SK-N-SH (cell line): ENCODE data around the gene H6PD. TPM values are rescaled to one million over a fixed set of nuclear protein-coding genes. Genes with fewer than 3 reads are reported as not detected.

ENCODE experiments used
- CTCF ChIA-PET: fragments of 300-600, 350-600 bp; formaldehyde crosslinking; extraction: SDS; loops from one replicate; lab custom pipeline; 2021; lab: Yijun Ruan, JAX
- POLR2A ChIA-PET: fragments of 350-600 bp; sonication (Branson Sonifier 250); formaldehyde crosslinking; extraction: SDS; loops from one replicate; lab custom pipeline; 2020; ENCODE audit warnings: antibody characterized with exemption, inconsistent platforms; lab: Yijun Ruan, JAX
- DNase-seq: peaks from one replicate; pipeline ENCODE4 v3.0.0; 2012
- H2AFZ ChIP-seq: fragments of 200-600 bp; sonication (generic); 2 replicates; pipeline ENCODE4 v1.8.1; 2016; ENCODE audit warnings: antibody characterized with exemption, mild to moderate bottlenecking, low read depth
- H3F3A ChIP-seq: fragments of 200-600 bp; sonication (generic); replicated peaks from 2 replicates; pipeline ENCODE3; 2016; ENCODE audit warnings: antibody characterized with exemption, mild to moderate bottlenecking; ENCODE audit not compliant: insufficient read depth
- H3K27ac ChIP-seq, 2 experiments: fragments of 200-500 bp in 1 of 2; fragments of 200-600 bp in 1 of 2; sonication (Bioruptor generic) in 1 of 2; sonication (generic), shearing (Covaris generic) in 1 of 2; 2 replicates each; pipeline versions ENCODE4 v1.5.1 to v1.6.1; 2014 to 2016; ENCODE audit warnings: low read depth in 2 of 2, inconsistent platforms in 1 of 2, low read length in 1 of 2, mild to moderate bottlenecking in 1 of 2, mixed read lengths in 1 of 2
- H3K27me3 ChIP-seq: fragments of 200-600 bp; sonication (generic), shearing (Covaris generic); 2 replicates; pipeline ENCODE4 v1.6.1; 2016; ENCODE audit warnings: mixed run types; ENCODE audit not compliant: insufficient read depth
- H3K36me3 ChIP-seq, 2 experiments: fragments of 200-500 bp in 1 of 2; fragments of 200-600 bp in 1 of 2; sonication (Bioruptor generic) in 1 of 2; sonication (generic) in 1 of 2; replicated peaks in 1 of 2; 2 replicates each; pipeline versions ENCODE3 to v1.5.1; 2014 to 2016; ENCODE audit warnings: low read length in 1 of 2, mild to moderate bottlenecking in 1 of 2; ENCODE audit not compliant: insufficient read depth in 2 of 2, control insufficient read depth in 1 of 2
- H3K4me1 ChIP-seq, 2 experiments: fragments of 200-500 bp in 1 of 2; fragments of 200-600 bp in 1 of 2; sonication (Bioruptor generic) in 1 of 2; sonication (generic), shearing (Covaris generic) in 1 of 2; 2 replicates each; pipeline versions ENCODE4 v1.5.1 to v1.6.1; 2014 to 2016; ENCODE audit warnings: low read depth in 1 of 2, low read length in 1 of 2, mixed run types in 1 of 2; ENCODE audit not compliant: insufficient read depth in 2 of 2, control insufficient read depth in 1 of 2
- H3K4me2 ChIP-seq: fragments of 200-600 bp; sonication (generic), shearing (Covaris generic); 2 replicates; pipeline ENCODE4 v1.6.1; 2017; ENCODE audit warnings: mixed run types
- H3K4me3 ChIP-seq, 2 experiments: fragments of 200-500 bp in 1 of 2; fragments of 200-600 bp in 1 of 2; sonication (Bioruptor generic) in 1 of 2; sonication (generic), shearing (Covaris generic) in 1 of 2; 2 replicates each; pipeline versions ENCODE4 v1.5.1 to v1.8.1; 2014 to 2016; ENCODE audit warnings: low read depth in 2 of 2, inconsistent platforms in 1 of 2, low read length in 1 of 2, mild to moderate bottlenecking in 1 of 2, mixed read lengths in 1 of 2, moderate library complexity in 1 of 2
- H3K79me2 ChIP-seq: fragments of 200-600 bp; sonication (generic); 2 replicates; pipeline ENCODE4 v1.8.1; 2017; ENCODE audit warnings: mild to moderate bottlenecking; ENCODE audit not compliant: insufficient read depth
- H3K9ac ChIP-seq: fragments of 200-600 bp; sonication (generic); 2 replicates; pipeline ENCODE4 v1.6.1; 2017; ENCODE audit warnings: mixed run types
- H3K9me2 ChIP-seq: fragments of 200-600 bp; sonication (generic); 2 replicates; pipeline ENCODE4 v1.6.1; 2017; ENCODE audit warnings: mixed run types
- H3K9me3 ChIP-seq: fragments of 200-600 bp; sonication (generic); 2 replicates; pipeline ENCODE4 v1.6.1; 2017; ENCODE audit warnings: mixed run types, mild to moderate bottlenecking, moderate library complexity
- H4K20me1 ChIP-seq: fragments of 200-600 bp; sonication (generic); 2 replicates; pipeline ENCODE4 v1.6.1; 2017; ENCODE audit warnings: mild to moderate bottlenecking, mixed run types; ENCODE audit not compliant: insufficient read depth
- CHD2 ChIP-seq: fragments of 150-350 bp; IDR thresholded peaks from 2 replicates; pipeline ENCODE4 v1.6.1; 2018; ENCODE audit warnings: low read length; ENCODE audit not compliant: partially characterized antibody
- CTCF ChIP-seq: fragments of 200-600 bp; sonication (generic); IDR thresholded peaks from 2 replicates; pipeline ENCODE4 v1.6.1; 2017; ENCODE audit warnings: antibody characterized with exemption, mild to moderate bottlenecking, moderate library complexity
- EP300 ChIP-seq, 2 experiments: IDR thresholded peaks; 2 replicates each; pipeline versions ENCODE4 v1.4.0 to v1.6.1; 2012; ENCODE audit warnings: borderline replicate concordance in 1 of 2, low read depth in 1 of 2, low read length in 1 of 2
- EZH2phosphoT487 ChIP-seq: fragments of 200-600 bp; sonication (generic); IDR thresholded peaks from 2 replicates; pipeline ENCODE4 v1.6.1; 2017; ENCODE audit warnings: low read depth, mixed run types, mild to moderate bottlenecking, antibody characterized with exemption, moderate library complexity, borderline replicate concordance
- FOSL2 ChIP-seq: IDR thresholded peaks from 2 replicates; pipeline ENCODE4 v1.4.0; 2012; ENCODE audit warnings: low read depth, mild to moderate bottlenecking, moderate library complexity, borderline replicate concordance
- FOXJ3 ChIP-seq: sonication (generic); formaldehyde crosslinking; IDR thresholded peaks from 2 replicates; pipeline ENCODE4 v1.5.1; 2020; ENCODE audit warnings: mild to moderate bottlenecking, missing genetic modification reagents
- POLR2AphosphoS5 ChIP-seq: IDR thresholded peaks from 2 replicates; pipeline ENCODE4 v1.6.1; 2012; ENCODE audit warnings: low read depth, low read length
- RAD21 ChIP-seq: IDR thresholded peaks from 2 replicates; pipeline ENCODE4 v1.6.1; 2012; ENCODE audit warnings: mild to moderate bottlenecking, low read length
- RFX5 ChIP-seq: IDR thresholded peaks from 2 replicates; pipeline ENCODE4 v1.6.1; 2012; ENCODE audit warnings: mild to moderate bottlenecking, improper control_type of control experiment, low read length
- RXRA ChIP-seq: IDR thresholded peaks from 2 replicates; pipeline ENCODE4 v1.4.0; 2012; ENCODE audit warnings: low read depth, mild to moderate bottlenecking, borderline replicate concordance
- SIN3A ChIP-seq: IDR thresholded peaks from 2 replicates; pipeline ENCODE4 v1.6.1; 2012; ENCODE audit warnings: low read depth, mild to moderate bottlenecking, low read length, moderate library complexity, borderline replicate concordance
- TAF1 ChIP-seq: IDR thresholded peaks from 2 replicates; pipeline ENCODE4 v1.6.1; 2012; ENCODE audit warnings: low read depth, mild to moderate bottlenecking, low read length, moderate library complexity, borderline replicate concordance
- TEAD4 ChIP-seq: IDR thresholded peaks from 2 replicates; pipeline ENCODE4 v1.4.0; 2012; ENCODE audit warnings: mild to moderate bottlenecking, borderline replicate concordance; ENCODE audit not compliant: insufficient read depth
- USF1 ChIP-seq: IDR thresholded peaks from 2 replicates; pipeline ENCODE4 v1.4.0; 2012; ENCODE audit warnings: low read depth, borderline replicate concordance
- USF2 ChIP-seq: fragments of 150-350 bp; IDR thresholded peaks from 2 replicates; pipeline ENCODE4 v1.6.1; 2017; ENCODE audit warnings: antibody characterized with exemption, low read length, low read depth, borderline replicate concordance
- YY1 ChIP-seq: IDR thresholded peaks from 2 replicates; pipeline ENCODE4 v1.4.0; 2012; ENCODE audit warnings: low read depth, mild to moderate bottlenecking
- ZBTB33 ChIP-seq: IDR thresholded peaks from 2 replicates; pipeline ENCODE4 v1.4.0; 2012; ENCODE audit warnings: low read depth, borderline replicate concordance
- WGBS: methylation state at CpG from one replicate; pipeline ENCODE4 v1.1.6; 2017; ENCODE audit warnings: low lambda C conversion rate; 5-methylcytosine and 5-hydroxymethylcytosine counted together
- polyA plus RNA-seq, 3 experiments: library from polyadenylated mRNA; depleted of rRNA; stranded (reverse); fragments of >200 nt; gene quantifications; 2 replicates each; pipeline ENCODE4 v1.2.3, GENCODE V29; 2012
- TF ChIP-seq, protein P1 (sequence below): IDR thresholded peaks from 2 replicates; pipeline ENCODE4 v1.6.1; 2012; ENCODE audit warnings: mild to moderate bottlenecking, low read depth, low read length, moderate library complexity

H6PD gene
- polyA plus RNA-seq, 1 of the 3 experiments (the other 2 are of a cell fraction): 19.1 TPM

DNA sequence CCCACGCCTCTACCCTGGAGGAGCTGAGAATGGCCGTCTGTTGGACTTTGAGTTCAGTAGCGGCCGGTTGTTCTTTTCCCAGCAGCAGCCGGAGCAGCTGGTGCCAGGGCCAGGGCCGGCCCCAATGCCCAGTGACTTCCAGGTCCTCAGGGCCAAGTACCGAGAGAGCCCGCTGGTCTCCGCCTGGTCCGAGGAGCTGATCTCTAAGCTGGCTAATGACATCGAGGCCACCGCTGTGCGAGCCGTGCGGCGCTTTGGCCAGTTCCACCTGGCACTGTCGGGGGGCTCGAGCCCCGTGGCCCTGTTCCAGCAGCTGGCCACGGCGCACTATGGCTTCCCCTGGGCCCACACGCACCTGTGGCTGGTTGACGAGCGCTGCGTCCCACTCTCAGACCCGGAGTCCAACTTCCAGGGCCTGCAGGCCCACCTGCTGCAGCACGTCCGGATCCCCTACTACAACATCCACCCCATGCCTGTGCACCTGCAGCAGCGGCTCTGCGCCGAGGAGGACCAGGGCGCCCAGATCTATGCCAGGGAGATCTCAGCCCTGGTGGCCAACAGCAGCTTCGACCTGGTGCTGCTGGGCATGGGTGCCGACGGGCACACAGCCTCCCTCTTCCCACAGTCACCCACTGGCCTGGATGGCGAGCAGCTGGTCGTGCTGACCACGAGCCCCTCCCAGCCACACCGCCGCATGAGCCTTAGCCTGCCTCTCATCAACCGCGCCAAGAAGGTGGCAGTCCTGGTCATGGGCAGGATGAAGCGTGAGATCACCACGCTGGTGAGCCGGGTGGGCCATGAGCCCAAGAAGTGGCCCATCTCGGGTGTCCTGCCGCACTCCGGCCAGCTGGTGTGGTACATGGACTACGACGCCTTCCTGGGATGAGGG is 29.7 kb downstream of the H6PD start:
- Histone ChIP-seq H4K20me1 (0 out of 2 replicates have a peak, but pooled peaks cover 8% of the 10 kb centered on the region), H3K4me3 (no peak overlapping the region), H3K4me1 (no peaks in the 10 kb centered on the region; a peak in 1 of 4 replicates), H3K9me2 (no peaks in the 10 kb centered on the region), H3K9ac (no peak overlapping the region), H3K79me2 (peaks cover 16% of the 10 kb centered on the region), H2AFZ (no peak overlapping the region), H3F3A (no peaks in the 10 kb centered on the region), H3K36me3 (peaks cover 0 to 31% of the 10 kb centered on the region in 2 experiments), H3K9me3 (no peaks in the 10 kb centered on the region), H3K27me3 (no peaks in the 10 kb centered on the region), H3K4me2 (no peak overlapping the region), H3K27ac (no peak overlapping the region)
- DNase-seq: no peak
- ChIA-PET CTCF (interaction anchor here (0.9 to 7.9 kb wide), 4 partner anchors 13 to 228 kb away, joined by 3 to 156 read pairs (median 4); no protein-coding TSS in a partner anchor), POLR2A (no interaction called here)
- 94% methylated on average over 25 of the region's 50 CpGs for WGBS
- TF ChIP-seq, protein P1, sequence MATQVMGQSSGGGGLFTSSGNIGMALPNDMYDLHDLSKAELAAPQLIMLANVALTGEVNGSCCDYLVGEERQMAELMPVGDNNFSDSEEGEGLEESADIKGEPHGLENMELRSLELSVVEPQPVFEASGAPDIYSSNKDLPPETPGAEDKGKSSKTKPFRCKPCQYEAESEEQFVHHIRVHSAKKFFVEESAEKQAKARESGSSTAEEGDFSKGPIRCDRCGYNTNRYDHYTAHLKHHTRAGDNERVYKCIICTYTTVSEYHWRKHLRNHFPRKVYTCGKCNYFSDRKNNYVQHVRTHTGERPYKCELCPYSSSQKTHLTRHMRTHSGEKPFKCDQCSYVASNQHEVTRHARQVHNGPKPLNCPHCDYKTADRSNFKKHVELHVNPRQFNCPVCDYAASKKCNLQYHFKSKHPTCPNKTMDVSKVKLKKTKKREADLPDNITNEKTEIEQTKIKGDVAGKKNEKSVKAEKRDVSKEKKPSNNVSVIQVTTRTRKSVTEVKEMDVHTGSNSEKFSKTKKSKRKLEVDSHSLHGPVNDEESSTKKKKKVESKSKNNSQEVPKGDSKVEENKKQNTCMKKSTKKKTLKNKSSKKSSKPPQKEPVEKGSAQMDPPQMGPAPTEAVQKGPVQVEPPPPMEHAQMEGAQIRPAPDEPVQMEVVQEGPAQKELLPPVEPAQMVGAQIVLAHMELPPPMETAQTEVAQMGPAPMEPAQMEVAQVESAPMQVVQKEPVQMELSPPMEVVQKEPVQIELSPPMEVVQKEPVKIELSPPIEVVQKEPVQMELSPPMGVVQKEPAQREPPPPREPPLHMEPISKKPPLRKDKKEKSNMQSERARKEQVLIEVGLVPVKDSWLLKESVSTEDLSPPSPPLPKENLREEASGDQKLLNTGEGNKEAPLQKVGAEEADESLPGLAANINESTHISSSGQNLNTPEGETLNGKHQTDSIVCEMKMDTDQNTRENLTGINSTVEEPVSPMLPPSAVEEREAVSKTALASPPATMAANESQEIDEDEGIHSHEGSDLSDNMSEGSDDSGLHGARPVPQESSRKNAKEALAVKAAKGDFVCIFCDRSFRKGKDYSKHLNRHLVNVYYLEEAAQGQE: no peak
- no peak for TF ChIP-seq TAF1
- TF ChIP-seq TEAD4: no peak
- TF ChIP-seq FOXJ3 (CRISPR knock-in tag): no peak
- no peak for TF ChIP-seq CTCF
- no peak for TF ChIP-seq POLR2AphosphoS5
- no peak for TF ChIP-seq RAD21
- TF ChIP-seq EZH2phosphoT487: no peak
- TF ChIP-seq ZBTB33: no peak
- TF ChIP-seq RXRA: no peak
- TF ChIP-seq YY1: no peak
- no peak for TF ChIP-seq EP300 (IDR thresholded peaks at IDR 0.05; ENCODE audit: borderline replicate concordance in 1 of 2, low read depth in 1 of 2, low read length in 1 of 2)
- TF ChIP-seq FOSL2: no peak
- no peak for TF ChIP-seq SIN3A
- TF ChIP-seq USF2: no peak
- TF ChIP-seq CHD2: no peak
- no peak for TF ChIP-seq USF1
- TF ChIP-seq RFX5: no peak
